Mucosa of stomach (tissue), 1 donor: ENCODE measurements around the gene ABCG2.

Source experiments
- H3K27me3 ChIP-seq: one replicate; pipeline ENCODE4 v1.7.0; 2013; ENCODE audit warnings: mild to moderate bottlenecking, low read length; ENCODE audit not compliant: control insufficient read depth, insufficient read depth
- H3K36me3 ChIP-seq: one replicate; pipeline ENCODE4 v1.7.0; 2013; ENCODE audit warnings: low read length; ENCODE audit not compliant: control insufficient read depth, insufficient read depth
- H3K4me1 ChIP-seq: one replicate; pipeline ENCODE4 v1.7.0; 2013; ENCODE audit warnings: mild to moderate bottlenecking, low read length; ENCODE audit not compliant: control insufficient read depth, insufficient read depth
- H3K4me3 ChIP-seq: one replicate; pipeline ENCODE4 v1.7.0; 2013; ENCODE audit warnings: low read length
- H3K9ac ChIP-seq: one replicate; pipeline ENCODE4 v1.7.0; 2013; ENCODE audit warnings: mild to moderate bottlenecking, low read length, moderate library complexity
- H3K9me3 ChIP-seq: one replicate; pipeline ENCODE4 v1.7.0; 2013; ENCODE audit warnings: mild to moderate bottlenecking, low read length, moderate library complexity; ENCODE audit not compliant: control insufficient read depth
- donor health status: Pancreatic carcinoma.

Gene ABCG2

GRCh38 chr4:88054229-88054628 is 104.2 kb downstream of the ABCG2 start:
- H3K36me3 ChIP-seq = no peaks in the 10 kb centered on the region

DNA sequence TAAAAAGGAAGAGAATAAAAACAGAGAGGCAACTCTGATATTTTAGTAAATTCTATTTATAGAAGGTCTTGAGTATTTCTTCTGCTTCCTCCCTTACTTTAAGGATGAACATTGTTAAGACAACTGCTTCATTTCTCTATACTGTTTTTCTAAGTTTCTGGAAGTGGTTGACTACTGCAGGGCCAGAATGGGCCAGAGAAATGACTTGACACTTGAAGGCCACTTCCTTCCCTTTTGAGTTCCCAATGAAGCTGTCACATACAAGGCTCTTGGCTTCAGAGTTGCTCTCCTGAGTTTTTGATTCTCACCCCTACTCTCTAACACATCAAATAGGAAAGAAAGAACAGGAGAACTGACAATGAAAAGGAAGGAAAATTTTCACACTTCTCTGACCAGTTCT is 113.4 kb downstream of the ABCG2 start:
- Histone ChIP-seq H3K4me1 (peaks cover 8% of the 10 kb centered on the region), H3K4me3 (no peak overlapping the region), H3K9me3 (no peaks in the 10 kb centered on the region), H3K9ac (no peak overlapping the region), H3K36me3 (no peaks in the 10 kb centered on the region), H3K27me3 (no peaks in the 10 kb centered on the region)

More at GRCh38 chr4:88054229-88054628, 104.2 kb downstream of the ABCG2 start:
- H3K4me3 ChIP-seq = no peak overlapping the region
- no peaks in the 10 kb centered on the region for H3K9me3 ChIP-seq
- H3K9ac ChIP-seq = no peak overlapping the region
- no peaks in the 10 kb centered on the region for H3K27me3 ChIP-seq
- no peaks in the 10 kb centered on the region for H3K4me1 ChIP-seq

DNA sequence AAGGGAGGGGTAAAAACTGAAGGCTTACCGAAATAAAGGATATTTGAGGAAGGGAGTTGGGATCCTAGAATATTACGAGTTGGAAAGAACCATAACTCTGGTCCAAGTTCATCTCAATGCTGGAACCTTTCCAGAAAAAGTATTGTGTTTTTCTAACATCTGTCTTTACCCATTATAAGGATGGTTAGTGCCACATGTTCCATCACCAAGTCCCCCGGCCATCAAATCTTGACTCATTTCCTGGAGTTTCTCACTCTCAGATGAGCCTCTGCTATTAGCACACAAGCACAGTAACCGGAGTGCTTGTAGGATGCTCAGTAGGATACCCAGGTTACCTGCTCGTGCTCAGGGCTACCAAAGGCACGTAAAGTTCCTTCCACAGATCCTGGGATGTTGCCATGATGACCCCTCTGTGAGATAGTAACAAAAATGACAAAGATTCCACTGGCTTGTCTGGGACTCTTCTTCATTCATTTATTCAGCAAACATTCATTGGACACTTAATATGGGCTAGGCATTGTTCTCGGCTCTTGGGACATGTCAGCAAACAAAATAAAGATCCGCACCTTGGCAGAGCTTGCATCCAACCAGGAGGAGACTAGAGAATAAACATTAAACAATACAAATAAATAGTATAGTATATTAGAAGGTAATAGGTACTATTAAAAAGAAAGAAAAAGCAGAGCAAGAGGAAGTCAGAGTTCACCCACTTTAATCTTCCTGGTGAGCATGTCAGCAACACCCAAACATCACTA is 114.7 kb downstream of the ABCG2 start:
- no peaks in the 10 kb centered on the region for H3K9me3 ChIP-seq
- H3K4me1 ChIP-seq = peaks cover 8% of the 10 kb centered on the region
- H3K36me3 ChIP-seq = no peaks in the 10 kb centered on the region
- no peak overlapping the region for H3K9ac ChIP-seq
- H3K27me3 ChIP-seq = no peaks in the 10 kb centered on the region
- no peak overlapping the region for H3K4me3 ChIP-seq

DNA sequence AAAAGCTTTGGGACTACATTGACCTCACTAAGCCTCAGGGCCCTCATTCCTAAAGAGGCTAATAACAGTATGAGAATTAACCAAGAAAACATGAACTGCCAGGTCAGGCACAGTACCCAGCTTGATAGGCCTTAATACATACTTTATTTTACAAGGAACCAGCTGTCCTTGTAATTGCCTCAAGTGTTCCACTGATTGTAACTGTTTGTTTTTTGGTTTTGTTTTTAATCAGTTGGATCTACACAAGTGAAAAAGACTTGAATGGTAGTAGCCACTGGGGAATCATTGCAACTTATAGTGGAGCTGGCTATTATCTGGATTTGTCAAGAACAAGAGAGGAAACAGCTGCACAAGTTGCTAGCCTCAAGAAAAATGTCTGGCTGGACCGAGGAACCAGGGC is 115.4 kb downstream of the ABCG2 start:
- Histone ChIP-seq H3K4me3 (no peak overlapping the region), H3K9me3 (no peaks in the 10 kb centered on the region), H3K9ac (no peak overlapping the region), H3K27me3 (no peaks in the 10 kb centered on the region), H3K4me1 (peaks cover 8% of the 10 kb centered on the region), H3K36me3 (no peaks in the 10 kb centered on the region)

- no peaks in the 10 kb centered on the region for H3K36me3 ChIP-seq
- H3K4me3 ChIP-seq = no peak overlapping the region
- H3K9me3 ChIP-seq = no peaks in the 10 kb centered on the region
- no peaks in the 10 kb centered on the region for H3K27me3 ChIP-seq
- peaks cover 8% of the 10 kb centered on the region for H3K4me1 ChIP-seq
- no peak overlapping the region for H3K9ac ChIP-seq
Observed at GRCh38 chr4:88041626-88042025, 116.8 kb downstream of the ABCG2 start.

DNA sequence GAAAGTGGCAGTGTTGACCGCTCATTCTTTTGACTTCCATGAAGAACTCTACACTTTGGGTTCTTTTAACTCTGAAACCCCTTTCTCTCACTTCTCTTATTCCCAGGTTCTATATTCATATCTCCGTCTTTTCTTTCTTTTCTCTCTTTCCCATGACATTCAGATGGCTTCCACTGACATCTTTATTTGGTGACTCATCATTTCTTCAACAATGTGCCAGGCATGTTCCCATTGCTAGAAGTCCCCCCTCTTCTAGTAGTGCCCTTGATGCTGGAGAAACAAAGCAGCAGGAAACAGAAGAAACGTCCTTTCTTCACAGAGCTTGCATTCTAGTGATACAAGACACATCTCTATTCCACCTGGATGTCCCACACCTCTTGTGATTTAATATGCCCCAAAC is 117.7 kb downstream of the ABCG2 start:
- H3K4me1 ChIP-seq = peaks cover 8% of the 10 kb centered on the region
- H3K9ac ChIP-seq = no peak overlapping the region
- no peaks in the 10 kb centered on the region for H3K9me3 ChIP-seq
- no peaks in the 10 kb centered on the region for H3K27me3 ChIP-seq
- no peaks in the 10 kb centered on the region for H3K36me3 ChIP-seq
- no peak overlapping the region for H3K4me3 ChIP-seq
